Neural progenitor cell (in vitro differentiated cells): Measurements from ENCODE around the gene BMPR1B.

ENCODE experiments used
- CTCF ChIP-seq: fragments of 200-600 bp; sonication (generic); IDR thresholded peaks from 2 replicates; pipeline ENCODE4 v1.5.1; 2017; ENCODE audit warnings: antibody characterized with exemption, mild to moderate bottlenecking
- EZH2 ChIP-seq: fragments of 200-600 bp; sonication (generic); IDR thresholded peaks from 2 replicates; pipeline ENCODE4 v1.6.1; 2017; ENCODE audit warnings: antibody characterized with exemption, mild to moderate bottlenecking, moderate library complexity
- EZH2phosphoT487 ChIP-seq: fragments of 200-600 bp; sonication (generic); IDR thresholded peaks from 2 replicates; pipeline ENCODE4 v1.6.1; 2017; ENCODE audit warnings: antibody characterized with exemption

- no peak for TF ChIP-seq CTCF
- no peak for TF ChIP-seq EZH2phosphoT487
- TF ChIP-seq EZH2, result no peak
Measured at GRCh38 chr4:95017305-95018064, 259.7 kb downstream of the BMPR1B start.
